Hindlimb muscle (tissue), 1 donor: Measurements from ENCODE around the gene COL16A1. TPM values are rescaled to one million over a fixed set of nuclear protein-coding genes. Genes with fewer than 3 reads are reported as not detected.

Experiments used
- DNase-seq: peaks from one replicate; pipeline ENCODE4 v3.0.0-alpha.2; 2013
- polyA plus RNA-seq: library from polyadenylated mRNA; unstranded; fragments of 120-200 nt; gene quantifications from one replicate; pipeline ENCODE4 v1.2.1, GENCODE V29; 2013; ENCODE audit not compliant: insufficient read length

The COL16A1 gene
- polyA plus RNA-seq, 1 donor = 121 TPM

- peak; percentile 69 for DNase-seq
Measured at GRCh38 chr1:31663622-31664452, 40.0 kb downstream of the COL16A1 start.

DNA sequence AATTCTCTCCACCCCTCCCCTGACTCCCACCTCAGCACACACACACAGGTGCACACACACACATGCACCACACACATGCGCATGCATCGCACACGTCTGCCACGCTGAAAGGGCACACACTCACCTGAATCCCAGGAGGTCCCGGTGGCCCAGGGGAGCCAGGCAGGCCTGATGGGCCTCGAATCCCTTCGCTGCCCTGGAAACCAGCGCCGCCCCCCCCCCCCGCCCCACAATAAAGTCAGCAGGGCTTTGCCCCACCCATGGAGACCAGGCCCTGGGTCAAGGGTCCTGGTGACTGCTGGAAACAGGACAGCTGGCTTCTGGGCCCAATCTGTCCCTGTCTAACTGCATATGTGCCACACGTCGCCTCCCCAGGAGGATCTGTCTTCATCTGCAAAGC lies 41.4 kb downstream of the COL16A1 start:
- no peak for DNase-seq

GRCh38 chr1:31661856-31662255 lies 42.0 kb downstream of the COL16A1 start:
- DNase-seq = no peak

DNA sequence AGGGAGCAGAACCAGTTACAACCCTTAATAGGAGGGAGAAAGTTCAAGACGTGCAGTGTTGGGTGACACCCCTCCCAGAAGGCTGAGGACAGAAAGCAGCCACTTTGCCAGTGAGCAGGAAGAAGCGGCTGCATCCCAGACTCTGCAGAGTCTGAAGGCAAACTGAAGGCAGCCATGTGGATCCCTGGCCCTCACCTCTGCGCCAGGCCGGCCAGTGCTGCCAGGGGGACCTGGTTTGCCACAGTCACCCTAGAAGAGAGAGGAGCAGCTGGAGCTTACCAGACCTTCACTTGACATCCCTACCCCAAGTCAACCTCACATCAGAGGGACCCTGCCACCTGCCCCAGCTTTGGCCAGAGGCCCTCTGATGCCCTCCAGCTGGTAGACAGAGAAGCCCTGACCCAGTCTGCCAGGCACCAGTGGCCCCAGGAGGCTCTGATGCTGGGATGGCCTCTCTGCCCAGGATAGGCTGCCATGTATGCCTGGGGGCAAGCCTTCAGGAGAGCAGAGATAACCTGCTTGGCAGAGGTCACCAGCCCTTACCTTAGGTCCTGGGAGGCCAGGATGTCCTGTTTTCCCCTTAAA lies 42.9 kb downstream of the COL16A1 start:
- DNase-seq = no peak

DNA sequence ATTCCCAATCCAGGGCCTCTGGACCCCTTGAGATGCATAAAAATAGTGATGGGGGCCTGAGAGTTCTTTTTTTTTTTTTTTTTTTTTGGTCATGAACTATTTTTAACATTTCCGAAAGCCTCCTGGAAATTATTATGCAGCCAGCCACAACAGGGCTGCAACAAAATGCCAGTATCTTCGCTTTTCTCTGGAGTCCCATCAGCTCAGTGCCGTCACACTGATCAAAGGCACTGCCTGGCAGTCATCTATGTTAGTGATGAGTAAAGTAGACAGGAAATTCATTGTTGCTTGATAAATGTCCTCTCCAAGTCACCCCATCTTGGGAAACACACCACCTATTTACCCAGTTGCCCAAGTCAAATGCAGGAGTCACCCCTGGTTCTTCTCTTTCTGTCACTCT lies 43.9 kb downstream of the COL16A1 start:
- DNase-seq = no peak

GRCh38 chr1:31658721-31659120 lies 45.1 kb downstream of the COL16A1 start:
- no peak for DNase-seq

DNA sequence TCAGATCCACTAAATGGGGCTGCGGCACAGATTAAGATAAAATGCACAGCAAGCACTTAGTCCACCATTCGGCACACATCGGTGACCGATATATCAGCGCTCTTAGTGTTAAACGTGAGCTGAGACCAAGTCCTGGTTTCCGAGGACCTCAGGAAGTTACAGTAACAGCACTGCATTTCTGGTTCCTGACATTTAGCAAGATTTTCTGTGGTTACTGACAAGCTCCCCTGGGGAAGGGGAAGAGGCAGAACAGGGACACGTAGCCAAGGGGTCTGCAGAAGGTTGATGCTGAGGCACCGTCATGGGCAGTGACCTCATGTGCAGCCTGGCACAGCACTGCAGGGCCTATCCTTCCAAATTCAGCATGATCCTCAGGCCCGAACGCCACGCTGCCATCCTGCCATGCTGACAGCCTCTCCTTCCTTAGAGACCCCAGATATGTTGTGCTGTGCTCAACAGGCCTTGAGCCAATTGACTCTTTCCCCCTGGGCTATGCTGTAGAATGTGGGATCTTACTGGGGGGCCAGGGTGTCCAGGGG lies 45.8 kb downstream of the COL16A1 start:
- no peak for DNase-seq

- DNase-seq = no peak
Measured at GRCh38 chr1:31657020-31657804, 46.6 kb downstream of the COL16A1 start.

DNA sequence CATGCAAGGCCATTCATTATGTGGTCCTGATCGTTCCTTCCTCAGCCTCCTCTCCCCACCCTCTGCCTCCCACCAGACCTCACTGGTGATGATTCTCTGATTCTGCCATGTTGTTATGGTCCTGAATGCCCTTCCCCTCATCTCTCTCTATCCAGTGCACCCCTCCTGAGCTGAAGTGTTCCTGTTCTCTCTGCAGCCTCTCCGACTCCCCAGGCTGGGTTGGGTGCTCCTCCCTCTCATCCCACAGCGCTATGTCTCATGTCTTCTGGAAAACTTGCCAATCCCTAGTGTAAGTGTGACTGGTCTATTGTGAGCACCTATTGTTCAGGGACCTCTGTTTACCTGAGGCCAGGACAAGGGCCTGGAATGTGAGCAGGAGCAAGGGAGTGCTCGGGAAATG lies 48.1 kb downstream of the COL16A1 start:
- DNase-seq = no peak

DNA sequence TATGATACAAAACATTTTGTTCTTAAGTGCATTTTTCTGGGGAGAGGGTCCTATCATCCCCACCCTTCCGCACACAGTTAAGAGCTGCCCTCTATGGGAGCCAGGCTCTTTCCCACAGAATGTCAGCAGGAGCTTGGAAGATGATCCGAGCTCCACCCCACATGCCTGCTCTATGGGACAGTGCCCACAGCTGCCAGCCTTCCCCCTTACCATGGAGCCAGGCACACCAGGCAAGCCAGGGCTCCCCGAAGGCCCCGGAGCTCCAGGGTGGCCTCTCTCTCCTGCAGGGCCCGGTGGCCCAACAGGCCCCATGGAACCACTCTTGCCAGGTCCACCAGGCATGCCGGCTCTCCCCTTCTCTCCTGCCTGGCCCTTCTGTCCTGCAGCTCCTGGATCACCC lies 48.7 kb downstream of the COL16A1 start:
- no peak for DNase-seq

DNA sequence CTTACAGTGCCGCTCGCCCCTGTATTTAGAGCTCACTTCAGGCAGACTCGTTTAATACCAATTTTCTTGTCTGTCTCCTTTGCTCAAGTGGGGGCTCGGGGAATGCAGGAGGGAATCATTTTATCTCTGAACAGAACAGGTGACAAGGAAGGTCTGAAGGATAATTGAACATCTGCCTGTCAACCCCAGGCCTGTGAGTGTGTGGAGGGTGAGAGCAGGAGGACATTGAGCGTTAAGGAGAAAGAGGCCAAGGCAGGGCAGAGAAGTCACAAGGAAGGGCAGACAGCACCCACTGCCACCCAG lies 49.4 kb downstream of the COL16A1 start:
- DNase-seq = no peak

DNA sequence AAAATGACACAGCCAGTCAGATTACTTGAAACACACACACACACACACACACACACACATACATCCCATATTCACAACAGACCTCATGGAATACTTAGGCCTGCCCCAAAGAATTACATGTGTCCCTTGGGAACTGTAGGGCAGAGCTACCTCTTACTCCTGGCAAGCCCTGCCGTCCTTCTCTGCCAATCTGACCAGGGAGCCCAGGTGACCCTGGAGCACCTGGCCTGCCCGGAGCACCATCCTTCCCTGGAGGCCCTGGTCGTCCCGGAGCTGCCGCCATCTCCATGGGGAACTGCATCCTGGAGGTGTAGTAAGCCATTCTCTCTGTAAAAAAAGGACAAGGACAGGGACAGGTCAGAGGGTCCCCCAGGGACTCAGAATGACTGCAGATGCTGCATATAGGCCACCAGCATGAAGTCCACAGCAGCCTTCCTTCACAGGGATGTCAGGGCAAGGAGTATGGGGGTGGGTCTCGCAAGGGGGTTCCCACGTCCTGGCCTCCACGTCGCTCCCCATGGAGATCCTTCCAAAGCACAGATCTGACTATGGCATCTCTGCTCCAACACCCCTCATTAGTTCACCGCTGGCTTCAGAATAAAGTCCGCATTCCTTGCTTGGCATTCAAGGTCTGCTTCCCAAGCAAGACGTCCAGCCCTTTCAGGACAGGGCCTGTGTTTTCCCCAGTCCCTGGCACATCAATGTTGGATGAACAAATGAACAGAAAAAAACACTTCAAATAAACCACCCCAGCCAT lies 49.9 kb downstream of the COL16A1 start:
- DNase-seq = no peak

DNA sequence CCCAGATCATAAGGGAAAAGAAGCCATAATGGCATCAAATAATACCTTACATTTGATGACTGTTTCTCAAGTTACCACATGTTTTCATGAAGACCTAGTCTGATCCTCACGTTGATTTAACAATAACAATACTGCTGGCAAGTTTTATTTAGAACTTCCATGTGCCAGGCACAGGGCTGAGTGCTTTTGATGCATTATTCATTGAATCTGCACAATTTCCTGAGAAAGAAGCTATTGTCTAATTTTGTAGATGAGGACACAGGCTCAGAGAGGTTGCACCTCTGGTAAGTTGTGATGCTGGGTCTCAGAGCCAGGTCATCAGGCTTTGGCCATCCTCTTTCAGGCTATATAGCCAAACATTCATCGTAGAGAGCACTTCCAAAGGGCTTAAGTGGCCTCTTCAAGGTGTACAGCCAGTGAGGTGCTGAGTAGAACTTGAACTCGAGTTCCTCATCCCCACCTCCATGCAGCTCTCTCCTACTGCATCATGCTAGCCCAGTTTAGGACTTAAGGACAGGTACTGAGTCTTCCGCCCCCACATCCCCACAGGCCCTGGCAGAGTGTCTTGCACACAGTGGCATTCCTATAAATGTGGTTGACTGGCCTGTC lies 50.8 kb downstream of the COL16A1 start:
- DNase-seq = no peak

- DNase-seq = no peak
Measured at GRCh38 chr1:31651766-31652165, 52.1 kb downstream of the COL16A1 start.

DNA sequence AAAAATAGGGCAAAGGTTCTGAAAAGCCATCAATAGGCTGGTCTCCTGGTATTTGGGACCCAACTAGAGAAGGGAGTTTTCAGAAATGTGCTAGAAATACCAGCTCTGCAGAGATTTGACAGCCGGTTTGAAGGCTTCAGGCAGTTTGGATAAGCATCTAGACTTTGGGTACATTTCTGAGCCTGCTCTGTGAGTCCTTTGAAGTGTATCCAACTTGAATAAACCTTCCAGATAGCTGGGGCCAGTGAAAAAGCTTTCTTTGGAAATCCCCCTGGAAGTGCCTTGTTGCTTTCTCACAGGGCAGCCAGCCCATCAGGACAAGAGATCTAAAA lies 52.8 kb downstream of the COL16A1 start:
- no peak for DNase-seq

GRCh38 chr1:31650161-31651088 lies 53.4 kb downstream of the COL16A1 start:
- DNase-seq = peak; percentile 72

- no peak for DNase-seq
Measured at GRCh38 chr1:31648641-31649357, 55.0 kb downstream of the COL16A1 start.

DNA sequence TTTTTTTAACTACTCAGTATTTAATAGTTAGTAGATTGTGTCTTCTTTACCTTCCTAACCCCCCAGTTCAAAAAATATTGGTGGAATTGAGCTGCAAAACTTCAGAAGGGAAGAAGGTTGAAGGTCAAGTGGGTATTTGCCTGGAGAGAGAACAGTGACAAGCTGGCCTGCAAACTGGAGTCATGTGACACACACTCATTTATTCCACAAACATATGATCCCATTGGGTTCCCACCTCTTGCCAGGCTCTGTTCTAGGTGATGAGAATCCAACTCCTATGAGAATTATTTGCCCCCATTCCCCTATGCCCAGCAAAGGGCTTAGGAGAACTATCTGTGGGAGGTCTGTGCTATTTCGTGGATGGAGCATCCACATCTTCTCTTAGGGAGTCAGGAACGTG lies 55.6 kb downstream of the COL16A1 start:
- DNase-seq = no peak

GRCh38 chr1:31647106-31647505 lies 56.7 kb downstream of the COL16A1 start:
- no peak for DNase-seq

GRCh38 chr1:31646259-31646960 lies 57.4 kb downstream of the COL16A1 start:
- DNase-seq = no peak
